GM19324 (cell line): ENCODE measurements around the gene THSD7A.

Source experiments
- ATAC-seq: cut with Tn5 transposase; IDR thresholded peaks from one replicate; pipeline ENCODE4 v1.9.1; 2021; ENCODE audit warnings: mild to moderate bottlenecking, moderate library complexity; ENCODE audit not compliant: unreplicated experiment, low FRiP score

The THSD7A gene

GRCh38 chr7:11428877-11429581 is 403.0 kb downstream of the THSD7A start:
- ATAC-seq: no peak

- ATAC-seq: no peak
Observed at GRCh38 chr7:11427686-11428273, 404.2 kb downstream of the THSD7A start.

GRCh38 chr7:11424006-11424405 is 408.0 kb downstream of the THSD7A start:
- ATAC-seq: no peak

GRCh38 chr7:11420049-11420448 is 411.9 kb downstream of the THSD7A start:
- ATAC-seq: no peak

- ATAC-seq: no peak
Observed at GRCh38 chr7:11416641-11417458, 415.1 kb downstream of the THSD7A start.

GRCh38 chr7:11415101-11415500 is 416.9 kb downstream of the THSD7A start:
- ATAC-seq: no peak

GRCh38 chr7:11413901-11414300 is 418.1 kb downstream of the THSD7A start:
- ATAC-seq: no peak

- no peak for ATAC-seq
Observed at GRCh38 chr7:11412036-11412435, 420.0 kb downstream of the THSD7A start.

GRCh38 chr7:11410656-11411644 is 421.0 kb downstream of the THSD7A start:
- ATAC-seq: no peak

- ATAC-seq: no peak
Observed at GRCh38 chr7:11404355-11404754, 427.6 kb downstream of the THSD7A start.

GRCh38 chr7:11403781-11404180 is 428.2 kb downstream of the THSD7A start:
- no peak for ATAC-seq

- ATAC-seq: no peak
Observed at GRCh38 chr7:11394438-11394837, 437.6 kb downstream of the THSD7A start.

- no peak for ATAC-seq
Observed at GRCh38 chr7:11379641-11380040, 452.4 kb downstream of the THSD7A start.

- ATAC-seq: no peak
Observed at GRCh38 chr7:11376529-11376928, 455.5 kb downstream of the THSD7A start.

GRCh38 chr7:11374629-11375028 is 457.4 kb downstream of the THSD7A start:
- ATAC-seq: no peak

- ATAC-seq: no peak
Observed at GRCh38 chr7:11373546-11374142, 458.4 kb downstream of the THSD7A start.

GRCh38 chr7:11369696-11370095 is 462.3 kb downstream of the THSD7A start:
- no peak for ATAC-seq

- ATAC-seq: no peak
Observed at GRCh38 chr7:11366118-11366517, 465.9 kb downstream of the THSD7A start.

- ATAC-seq: no peak
Observed at GRCh38 chr7:11358637-11359036, 473.4 kb downstream of the THSD7A start.
